Neural progenitor cell (in vitro differentiated cells): Measurements from ENCODE around the gene EHMT1. TPM values are rescaled to one million over a fixed set of nuclear protein-coding genes. Genes with fewer than 3 reads are reported as not detected.

Source experiments
- DNase-seq: peaks from one replicate; pipeline ENCODE4 v3.0.0-alpha.2; 2016; ENCODE audit warnings: low spot score
- H2AFZ ChIP-seq: fragments of 200-600 bp; sonication (generic); replicated peaks from 2 replicates; pipeline ENCODE4 v1.6.1; 2016; ENCODE audit warnings: antibody characterized with exemption
- H3F3A ChIP-seq: fragments of 200-600 bp; sonication (generic); 2 replicates; pipeline ENCODE4 v1.6.1; 2016; ENCODE audit warnings: antibody characterized with exemption, low read depth
- H3K27ac ChIP-seq: fragments of 200-600 bp; sonication (generic); 2 replicates; pipeline ENCODE4 v1.5.1; 2016; ENCODE audit warnings: mild to moderate bottlenecking
- H3K27me3 ChIP-seq: fragments of 200-600 bp; sonication (generic); 2 replicates; pipeline ENCODE4 v1.6.1; 2016; ENCODE audit warnings: mild to moderate bottlenecking, moderate library complexity
- H3K36me3 ChIP-seq: fragments of 200-600 bp; sonication (generic); 2 replicates; pipeline ENCODE4 v1.5.1; 2016
- H3K4me1 ChIP-seq: fragments of 200-600 bp; sonication (generic); 2 replicates; pipeline ENCODE4 v1.6.1; 2016; ENCODE audit warnings: mixed run types
- H3K4me2 ChIP-seq: fragments of 200-600 bp; sonication (generic); 2 replicates; pipeline ENCODE4 v1.6.1; 2016
- H3K4me3 ChIP-seq: fragments of 200-600 bp; sonication (generic); 2 replicates; pipeline ENCODE4 v1.5.1; 2016
- H3K79me2 ChIP-seq: fragments of 200-600 bp; sonication (generic); 2 replicates; pipeline ENCODE4 v1.6.1; 2016; ENCODE audit warnings: low read depth
- H3K9ac ChIP-seq: fragments of 200-600 bp; sonication (generic); 2 replicates; pipeline ENCODE4 v1.6.1; 2016
- H3K9me3 ChIP-seq: fragments of 200-600 bp; sonication (generic); 2 replicates; pipeline ENCODE4 v1.5.1; 2016; ENCODE audit warnings: low read depth
- H4K20me1 ChIP-seq: fragments of 200-600 bp; sonication (generic); 2 replicates; pipeline ENCODE4 v1.6.1; 2016; ENCODE audit warnings: low read depth
- H3K27ac Mint-ChIP-seq: 3 replicates; pipeline ENCODE4 v1.8.0; 2021; ENCODE audit warnings: mixed read lengths
- H3K27me3 Mint-ChIP-seq: 2 replicates; pipeline ENCODE4 v1.8.0; 2022; ENCODE audit warnings: low read depth, mild to moderate bottlenecking, inconsistent platforms, moderate library complexity, mixed read lengths; ENCODE audit not compliant: insufficient read depth
- H3K36me3 Mint-ChIP-seq: 3 replicates; pipeline ENCODE4 v1.8.0; 2021; ENCODE audit warnings: mixed read lengths
- H3K4me1 Mint-ChIP-seq: 3 replicates; pipeline ENCODE4 v1.8.0; 2021; ENCODE audit warnings: mixed read lengths
- H3K4me3 Mint-ChIP-seq: 3 replicates; pipeline ENCODE4 v1.8.0; 2021; ENCODE audit warnings: mild to moderate bottlenecking, moderate library complexity, mixed read lengths
- H3K9me3 Mint-ChIP-seq: 3 replicates; pipeline ENCODE4 v1.8.0; 2020; ENCODE audit warnings: mixed read lengths
- EZH2 ChIP-seq: fragments of 200-600 bp; sonication (generic); IDR thresholded peaks from 2 replicates; pipeline ENCODE4 v1.6.1; 2017; ENCODE audit warnings: antibody characterized with exemption, mild to moderate bottlenecking, moderate library complexity
- EZH2phosphoT487 ChIP-seq: fragments of 200-600 bp; sonication (generic); IDR thresholded peaks from 2 replicates; pipeline ENCODE4 v1.6.1; 2017; ENCODE audit warnings: antibody characterized with exemption
- total RNA-seq: library from RNA; depleted of rRNA; stranded (reverse); fragments of >200 nt; gene quantifications from 2 replicates; pipeline ENCODE4 v1.2.3, GENCODE V29; 2015; ENCODE audit warnings: low replicate concordance
- TF ChIP-seq, protein P1 (sequence below): fragments of 200-600 bp; sonication (generic); IDR thresholded peaks from 2 replicates; pipeline ENCODE4 v1.5.1; 2017; ENCODE audit warnings: antibody characterized with exemption, mild to moderate bottlenecking

Gene EHMT1
- total RNA-seq, 1 donor from 2014 or later = 47.8 TPM

DNA sequence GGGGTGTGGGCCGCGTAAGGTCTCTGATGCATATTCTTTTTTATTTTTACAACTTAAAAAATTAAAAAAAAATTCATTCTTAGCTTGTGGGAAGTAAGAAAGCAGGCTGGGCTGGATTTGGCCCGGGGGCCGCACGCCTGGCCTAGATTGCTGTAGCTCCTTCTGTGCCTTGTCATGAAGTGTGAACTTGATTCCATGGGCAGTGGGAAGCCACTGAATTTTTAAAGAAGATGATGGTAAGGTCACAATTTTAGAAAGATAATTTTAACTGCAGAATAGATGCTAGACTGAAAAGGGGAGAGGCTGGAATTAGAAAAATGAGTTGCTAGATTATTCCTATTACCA lies 56.1 kb downstream of the EHMT1 start:
- Histone ChIP-seq H3K27me3 (no peaks in the 10 kb centered on the region), H3F3A (peaks cover 56% of the 10 kb centered on the region), H3K36me3 (no peaks in the 10 kb centered on the region), H3K9ac (no peak overlapping the region), H3K9me3 (no peaks in the 10 kb centered on the region), H2AFZ (no peak overlapping the region), H3K27ac (no peak overlapping the region), H4K20me1 (peaks cover 91% of the 10 kb centered on the region), H3K4me2 (peak overlapping the region; percentile 63), H3K79me2 (peaks cover 99% of the 10 kb centered on the region), H3K4me3 (no peak overlapping the region), H3K4me1 (peaks cover 51% of the 10 kb centered on the region)
- DNase-seq = no peak
- peaks cover 13% of the 10 kb centered on the region for H3K36me3 Mint-ChIP-seq
- no peaks in the 10 kb centered on the region for H3K9me3 Mint-ChIP-seq
- peaks cover 2% of the 10 kb centered on the region for H3K27me3 Mint-ChIP-seq
- no peak overlapping the region for H3K4me3 Mint-ChIP-seq
- H3K4me1 Mint-ChIP-seq = peaks cover 62% of the 10 kb centered on the region
- no peak for TF ChIP-seq EZH2phosphoT487
- TF ChIP-seq EZH2 = no peak
- TF ChIP-seq, protein P1, sequence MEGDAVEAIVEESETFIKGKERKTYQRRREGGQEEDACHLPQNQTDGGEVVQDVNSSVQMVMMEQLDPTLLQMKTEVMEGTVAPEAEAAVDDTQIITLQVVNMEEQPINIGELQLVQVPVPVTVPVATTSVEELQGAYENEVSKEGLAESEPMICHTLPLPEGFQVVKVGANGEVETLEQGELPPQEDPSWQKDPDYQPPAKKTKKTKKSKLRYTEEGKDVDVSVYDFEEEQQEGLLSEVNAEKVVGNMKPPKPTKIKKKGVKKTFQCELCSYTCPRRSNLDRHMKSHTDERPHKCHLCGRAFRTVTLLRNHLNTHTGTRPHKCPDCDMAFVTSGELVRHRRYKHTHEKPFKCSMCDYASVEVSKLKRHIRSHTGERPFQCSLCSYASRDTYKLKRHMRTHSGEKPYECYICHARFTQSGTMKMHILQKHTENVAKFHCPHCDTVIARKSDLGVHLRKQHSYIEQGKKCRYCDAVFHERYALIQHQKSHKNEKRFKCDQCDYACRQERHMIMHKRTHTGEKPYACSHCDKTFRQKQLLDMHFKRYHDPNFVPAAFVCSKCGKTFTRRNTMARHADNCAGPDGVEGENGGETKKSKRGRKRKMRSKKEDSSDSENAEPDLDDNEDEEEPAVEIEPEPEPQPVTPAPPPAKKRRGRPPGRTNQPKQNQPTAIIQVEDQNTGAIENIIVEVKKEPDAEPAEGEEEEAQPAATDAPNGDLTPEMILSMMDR = no peak
- H3K27ac Mint-ChIP-seq = no peak overlapping the region

DNA sequence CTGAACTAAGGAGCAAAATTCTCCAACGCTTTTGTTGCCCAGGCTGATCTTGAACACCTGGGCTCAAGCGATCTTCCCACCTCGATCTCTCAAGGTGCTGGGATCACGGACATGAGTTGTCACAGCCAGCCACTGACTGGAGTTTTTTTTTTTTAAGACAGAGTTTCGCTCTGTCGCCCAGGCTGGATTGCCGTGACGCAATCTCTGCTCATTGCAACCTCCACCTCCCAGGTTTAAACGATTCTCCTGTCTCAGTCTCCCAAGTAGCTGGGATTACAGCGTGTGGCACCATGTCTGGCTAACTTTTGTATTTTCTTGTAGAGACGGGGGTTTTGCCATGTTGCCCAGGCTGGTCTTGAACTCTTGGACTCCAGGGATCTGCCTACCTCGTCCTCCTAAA lies 58.2 kb downstream of the EHMT1 start:
- H3K4me1 Mint-ChIP-seq = peaks cover 63% of the 10 kb centered on the region
- H3K36me3 Mint-ChIP-seq = peaks cover 10% of the 10 kb centered on the region

DNA sequence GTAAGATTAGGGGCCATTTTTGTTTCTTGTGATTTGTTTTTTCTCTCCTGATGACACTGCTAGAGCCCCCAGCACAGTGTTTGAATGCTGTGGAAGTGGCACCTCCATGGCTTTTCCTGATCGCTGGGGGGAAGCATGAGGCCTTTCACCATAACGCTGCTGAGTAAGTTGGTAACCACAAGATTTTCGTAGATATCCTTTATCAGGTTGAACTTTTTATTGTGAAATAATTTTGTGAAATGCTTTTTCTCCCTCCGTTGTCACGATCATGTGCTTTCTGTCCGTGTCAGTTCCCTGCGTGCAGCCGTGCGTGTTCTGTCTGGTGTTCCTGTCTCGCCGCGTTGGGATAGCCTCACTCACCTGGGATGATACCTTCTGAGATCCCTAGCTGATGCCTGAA lies 59.4 kb downstream of the EHMT1 start:
- Histone ChIP-seq H3K9me3 (no peaks in the 10 kb centered on the region), H3K4me3 (no peak overlapping the region), H3K4me1 (peaks cover 58% of the 10 kb centered on the region), H3K4me2 (no peak overlapping the region), H3K27me3 (no peaks in the 10 kb centered on the region), H2AFZ (no peak overlapping the region), H3K27ac (no peak overlapping the region), H3K79me2 (peaks cover 99% of the 10 kb centered on the region), H3F3A (peaks cover 35% of the 10 kb centered on the region), H3K36me3 (no peaks in the 10 kb centered on the region), H3K9ac (no peak overlapping the region), H4K20me1 (peaks cover 91% of the 10 kb centered on the region)
- Mint-ChIP-seq H3K4me1 (peaks cover 63% of the 10 kb centered on the region), H3K27me3 (peaks cover under 1% of the 10 kb centered on the region), H3K36me3 (peaks cover 10% of the 10 kb centered on the region), H3K9me3 (no peaks in the 10 kb centered on the region), H3K27ac (peak overlapping the region; percentile 42), H3K4me3 (no peak overlapping the region)
- TF ChIP-seq, protein P1 = no peak
- no peak for TF ChIP-seq EZH2
- TF ChIP-seq EZH2phosphoT487 = no peak
- no peak for DNase-seq

More for the DNA sequence above, 58.2 kb downstream of the EHMT1 start:
- H3K4me3 Mint-ChIP-seq = no peak overlapping the region
- H3K79me2 ChIP-seq = peaks cover 99% of the 10 kb centered on the region
- no peak overlapping the region for H3K27ac Mint-ChIP-seq
- no peak overlapping the region for H3K4me2 ChIP-seq
- H3K27me3 Mint-ChIP-seq = peaks cover 2% of the 10 kb centered on the region
- peaks cover 52% of the 10 kb centered on the region for H3K4me1 ChIP-seq
- H3K9me3 ChIP-seq = no peaks in the 10 kb centered on the region
- H3K27me3 ChIP-seq = no peaks in the 10 kb centered on the region
- peaks cover 91% of the 10 kb centered on the region for H4K20me1 ChIP-seq
- no peak overlapping the region for H3K9ac ChIP-seq
- no peak overlapping the region for H3K4me3 ChIP-seq
- DNase-seq = no peak
- H3K36me3 ChIP-seq = no peaks in the 10 kb centered on the region
- H3K27ac ChIP-seq = no peak overlapping the region
- H2AFZ ChIP-seq = no peak overlapping the region
- H3K9me3 Mint-ChIP-seq = no peaks in the 10 kb centered on the region
- no peak for TF ChIP-seq EZH2phosphoT487
- H3F3A ChIP-seq = peaks cover 37% of the 10 kb centered on the region

DNA sequence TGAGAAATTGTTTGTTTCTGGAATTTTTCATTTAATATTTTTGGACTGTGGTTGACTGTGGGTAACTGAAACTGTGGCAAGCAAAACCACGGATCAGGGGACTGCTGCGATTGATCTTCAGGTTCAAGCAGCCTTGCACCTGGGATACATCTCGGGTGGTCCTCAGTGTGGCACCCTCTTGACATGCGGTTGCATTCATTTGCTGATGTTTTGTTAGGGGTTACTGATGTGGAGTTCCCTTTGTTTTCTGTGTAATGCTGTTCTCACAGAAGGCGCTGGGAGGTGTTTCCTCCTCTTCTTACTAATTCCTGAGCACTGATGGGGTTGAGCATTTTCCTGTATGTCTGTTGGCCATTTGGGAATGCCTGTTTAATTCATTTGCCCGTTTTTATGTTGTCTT lies 60.4 kb downstream of the EHMT1 start:
- Mint-ChIP-seq H3K9me3 (no peaks in the 10 kb centered on the region), H3K4me3 (peak overlapping the region; percentile 27), H3K27ac (peak overlapping the region; percentile 54), H3K4me1 (peaks cover 54% of the 10 kb centered on the region), H3K36me3 (peaks cover 10% of the 10 kb centered on the region), H3K27me3 (no peaks in the 10 kb centered on the region)
- H3K4me1 ChIP-seq = peaks cover 47% of the 10 kb centered on the region
- H3K4me2 ChIP-seq = peak overlapping the region; percentile 64
- peaks cover 26% of the 10 kb centered on the region for H3F3A ChIP-seq
- peak; percentile 82 for DNase-seq
- peaks cover 99% of the 10 kb centered on the region for H3K79me2 ChIP-seq
- no peaks in the 10 kb centered on the region for H3K27me3 ChIP-seq
- H2AFZ ChIP-seq = no peak overlapping the region
- H3K4me3 ChIP-seq = no peak overlapping the region
- no peak overlapping the region for H3K27ac ChIP-seq
- no peaks in the 10 kb centered on the region for H3K36me3 ChIP-seq
- H3K9ac ChIP-seq = no peak overlapping the region
- H4K20me1 ChIP-seq = peaks cover 91% of the 10 kb centered on the region
- H3K9me3 ChIP-seq = no peaks in the 10 kb centered on the region
- TF ChIP-seq EZH2phosphoT487 (no peak), EZH2 (no peak)
- TF ChIP-seq, protein P1 = no peak
